ENCODE results near the gene TCTN3.

DNA sequence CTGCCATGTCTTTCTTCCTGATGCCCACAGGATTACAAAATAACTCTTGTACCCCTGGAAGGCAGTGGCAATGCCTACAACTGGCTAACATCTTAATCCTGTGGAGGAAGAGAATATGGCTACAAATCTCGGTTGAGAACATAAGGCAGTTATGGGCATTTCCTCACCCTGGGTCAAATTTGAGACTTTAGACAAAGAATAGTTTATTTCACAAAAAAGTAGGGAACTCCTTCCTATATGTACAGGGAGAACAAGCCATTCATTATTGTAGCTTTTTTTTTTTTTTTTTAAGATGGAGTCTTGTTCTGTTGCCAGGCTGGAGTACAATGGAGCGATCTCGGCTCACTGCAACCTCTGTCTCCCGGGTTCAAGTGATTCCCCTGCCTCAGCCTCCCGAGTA, 39.8 kb downstream of the TCTN3 start:
- TF ChIP-seq, protein P1, sequence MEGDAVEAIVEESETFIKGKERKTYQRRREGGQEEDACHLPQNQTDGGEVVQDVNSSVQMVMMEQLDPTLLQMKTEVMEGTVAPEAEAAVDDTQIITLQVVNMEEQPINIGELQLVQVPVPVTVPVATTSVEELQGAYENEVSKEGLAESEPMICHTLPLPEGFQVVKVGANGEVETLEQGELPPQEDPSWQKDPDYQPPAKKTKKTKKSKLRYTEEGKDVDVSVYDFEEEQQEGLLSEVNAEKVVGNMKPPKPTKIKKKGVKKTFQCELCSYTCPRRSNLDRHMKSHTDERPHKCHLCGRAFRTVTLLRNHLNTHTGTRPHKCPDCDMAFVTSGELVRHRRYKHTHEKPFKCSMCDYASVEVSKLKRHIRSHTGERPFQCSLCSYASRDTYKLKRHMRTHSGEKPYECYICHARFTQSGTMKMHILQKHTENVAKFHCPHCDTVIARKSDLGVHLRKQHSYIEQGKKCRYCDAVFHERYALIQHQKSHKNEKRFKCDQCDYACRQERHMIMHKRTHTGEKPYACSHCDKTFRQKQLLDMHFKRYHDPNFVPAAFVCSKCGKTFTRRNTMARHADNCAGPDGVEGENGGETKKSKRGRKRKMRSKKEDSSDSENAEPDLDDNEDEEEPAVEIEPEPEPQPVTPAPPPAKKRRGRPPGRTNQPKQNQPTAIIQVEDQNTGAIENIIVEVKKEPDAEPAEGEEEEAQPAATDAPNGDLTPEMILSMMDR (IDR thresholded peaks at IDR 0.05) = no peak
- no peak for TF ChIP-seq POLR2A (IDR thresholded peaks at IDR 0.05)

All from prostate gland (tissue), 2 donors.